T follicular helper cell (primary cell): ENCODE data around the gene SIX3.

ENCODE experiments used
- DNase-seq: peaks from one replicate; pipeline ENCODE4 v3.0.0-alpha.2; 2020; ENCODE audit warnings: low read depth
- total RNA-seq, 2 experiments: gene quantifications; one replicate each; lab custom pipeline; 2026; lab: John Stamatoyannopoulos, UW

Gene SIX3
- total RNA-seq = 0 reads per million in 2 experiments

DNA sequence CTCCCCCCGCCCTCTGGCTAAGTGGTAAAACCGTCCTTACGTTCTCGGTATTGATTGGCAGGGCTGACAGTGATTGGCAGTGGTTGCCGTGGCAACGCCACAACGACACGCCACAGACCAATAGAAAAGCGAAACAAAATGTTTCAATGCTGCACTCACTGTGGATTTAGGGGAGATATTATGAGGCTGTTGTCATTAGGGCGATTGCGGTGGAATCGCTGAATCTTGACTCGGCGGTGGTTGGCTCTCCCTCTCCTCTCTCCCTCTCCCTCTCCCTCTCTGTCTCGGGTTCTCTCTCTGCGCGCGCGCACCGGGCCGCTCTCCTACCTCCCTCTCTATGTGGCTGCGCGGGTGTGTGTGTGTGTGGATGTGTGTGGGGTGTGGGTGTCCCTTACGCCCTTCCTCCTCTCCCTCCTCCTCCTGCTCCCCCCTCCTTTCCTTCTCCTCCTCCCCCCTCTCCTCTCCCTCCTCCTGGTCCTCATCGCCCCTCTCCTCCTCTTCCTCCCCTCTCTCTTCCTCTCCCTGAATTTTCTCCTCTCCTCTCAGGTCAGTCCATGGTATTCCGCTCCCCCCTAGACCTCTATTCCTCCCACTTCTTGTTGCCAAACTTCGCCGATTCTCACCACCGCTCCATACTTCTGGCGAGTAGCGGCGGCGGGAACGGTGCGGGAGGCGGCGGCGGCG, at the start of gene SIX3:
Gene SIX3 (plus strand): TSS at position 152 of the 684 bp plus-strand sequence. CDS start 403 bp downstream, at position 555.
- peak; percentile 9 for DNase-seq

- DNase-seq = no peak
These were observed 47.4 kb upstream of the SIX3 start for GRCh38 chr2:44894058-44894457.

GRCh38 chr2:44895061-44895460, 46.4 kb upstream of the SIX3 start:
- DNase-seq = no peak

- no peak for DNase-seq
These were observed 44.1 kb upstream of the SIX3 start for GRCh38 chr2:44897406-44897805.

DNA sequence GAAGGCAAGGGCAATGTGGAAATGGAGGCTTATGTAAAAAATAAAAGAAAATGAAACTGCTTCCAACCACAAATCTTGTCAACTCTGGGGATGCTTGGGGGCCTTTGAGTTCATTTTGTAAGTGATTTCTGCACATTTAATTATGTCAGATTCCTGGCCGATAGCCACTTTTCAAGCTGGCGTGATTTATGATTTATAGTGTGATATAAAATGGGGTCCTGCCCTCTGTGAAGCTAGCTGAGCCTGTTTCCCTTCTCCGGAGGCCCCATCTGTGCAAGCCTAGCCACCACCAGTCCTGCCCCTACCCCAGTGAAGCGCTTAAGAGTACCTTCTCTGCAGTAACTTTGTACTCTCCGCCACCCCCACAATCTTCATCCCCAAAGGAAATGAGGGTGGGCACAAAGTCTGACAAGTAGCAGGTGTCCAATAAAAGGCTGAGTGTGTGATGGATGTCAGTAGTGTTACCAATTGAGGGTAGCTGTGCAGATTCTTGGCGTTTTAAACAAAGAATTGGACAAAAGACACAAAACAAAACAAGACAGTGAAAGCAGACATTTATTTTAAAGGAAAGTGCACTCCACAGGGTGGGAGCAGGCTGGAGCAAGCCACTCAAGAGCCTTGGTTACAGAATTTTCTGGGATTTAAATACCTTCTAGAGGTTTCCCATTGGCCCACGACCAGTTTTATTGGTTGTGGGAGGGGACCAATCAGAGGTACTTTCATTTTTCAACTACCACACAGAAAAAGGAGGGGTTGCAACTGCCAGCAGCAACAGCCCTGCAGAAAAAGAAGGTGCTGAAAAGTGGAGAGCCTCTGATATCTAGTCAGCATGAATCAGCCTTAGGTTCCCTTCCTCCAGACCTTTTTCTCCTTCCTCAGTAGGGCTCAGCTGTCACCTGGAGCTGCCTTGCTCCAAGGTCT, 39.0 kb upstream of the SIX3 start:
- no peak for DNase-seq

DNA sequence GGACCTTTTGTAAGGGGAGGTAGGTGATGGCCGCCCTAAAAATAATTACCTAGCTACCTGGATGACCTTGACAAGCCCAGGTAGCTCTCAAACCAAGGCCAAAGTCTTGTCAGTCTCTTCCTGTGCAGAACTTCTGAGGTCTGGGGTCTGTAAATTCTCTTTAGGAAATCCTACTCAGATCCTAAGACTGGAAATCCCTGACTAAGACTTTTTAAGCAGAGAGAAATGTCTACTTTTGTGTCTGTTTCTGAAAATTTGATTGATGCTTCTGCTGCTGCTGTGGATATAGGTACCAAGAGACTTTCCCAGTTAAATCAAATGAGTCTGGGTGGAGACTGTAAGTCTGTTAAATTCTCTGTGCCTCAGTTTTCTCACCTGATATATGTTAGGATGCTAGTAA, 36.9 kb upstream of the SIX3 start:
- DNase-seq = no peak

DNA sequence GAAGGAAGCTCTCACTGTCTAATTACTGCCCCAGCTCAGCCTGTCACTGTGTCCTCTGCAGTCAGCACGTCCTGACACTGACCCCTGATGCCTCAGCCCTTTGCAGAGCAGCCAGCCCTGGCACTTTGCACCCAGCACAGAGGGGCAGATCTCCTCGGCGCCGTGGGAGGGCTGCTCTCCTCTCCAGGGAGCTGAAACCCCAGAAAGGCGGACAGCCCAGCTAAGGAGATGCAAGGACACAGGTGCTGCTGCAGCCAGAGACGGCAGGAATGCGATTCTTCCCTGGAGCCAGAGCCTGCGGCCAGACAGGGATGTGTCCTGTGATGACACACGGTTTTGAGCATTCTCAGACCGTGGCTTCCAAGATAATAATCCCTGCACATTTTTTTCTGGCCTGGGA, 34.5 kb upstream of the SIX3 start:
- DNase-seq = no peak

GRCh38 chr2:44909831-44910230, 31.7 kb upstream of the SIX3 start:
- DNase-seq = no peak

DNA sequence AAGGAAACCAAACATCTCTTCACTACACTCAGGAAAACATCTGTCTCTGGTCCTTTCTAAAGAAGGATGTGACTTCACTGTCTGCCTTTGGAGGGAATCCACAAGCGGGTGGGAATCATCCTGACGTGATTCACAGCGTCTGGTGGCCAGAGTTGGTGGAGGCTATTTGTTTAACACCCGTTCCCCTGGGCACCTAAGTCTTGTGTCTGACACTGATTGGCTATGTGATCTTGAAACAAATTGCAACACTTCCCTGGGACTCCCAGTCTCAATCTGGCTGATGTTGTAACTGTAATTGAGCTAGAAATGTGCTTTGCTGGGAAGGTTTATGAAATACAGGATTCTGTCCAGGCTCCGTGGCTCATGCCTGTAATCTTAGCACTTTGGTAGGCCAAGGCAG, 28.8 kb upstream of the SIX3 start:
- DNase-seq = no peak

DNA sequence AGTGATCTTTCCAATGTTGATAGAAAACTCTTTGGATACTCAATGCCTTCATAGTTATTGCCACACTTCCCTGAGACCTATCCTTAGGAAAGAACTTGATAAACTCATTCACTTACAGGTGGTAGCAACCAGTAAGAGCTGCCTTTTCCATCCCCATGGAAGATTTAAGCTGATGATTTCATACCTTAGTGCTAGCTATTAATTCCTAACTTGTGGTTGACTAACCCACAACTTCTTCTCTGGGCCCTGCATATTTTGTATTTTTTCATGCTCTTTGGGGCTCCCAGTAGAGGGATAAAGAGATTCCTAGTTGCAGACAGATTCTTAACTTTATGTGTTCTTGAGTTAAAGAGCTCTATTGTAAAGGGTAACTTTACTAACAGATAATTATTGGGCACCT, 25.2 kb upstream of the SIX3 start:
- DNase-seq = no peak

DNA sequence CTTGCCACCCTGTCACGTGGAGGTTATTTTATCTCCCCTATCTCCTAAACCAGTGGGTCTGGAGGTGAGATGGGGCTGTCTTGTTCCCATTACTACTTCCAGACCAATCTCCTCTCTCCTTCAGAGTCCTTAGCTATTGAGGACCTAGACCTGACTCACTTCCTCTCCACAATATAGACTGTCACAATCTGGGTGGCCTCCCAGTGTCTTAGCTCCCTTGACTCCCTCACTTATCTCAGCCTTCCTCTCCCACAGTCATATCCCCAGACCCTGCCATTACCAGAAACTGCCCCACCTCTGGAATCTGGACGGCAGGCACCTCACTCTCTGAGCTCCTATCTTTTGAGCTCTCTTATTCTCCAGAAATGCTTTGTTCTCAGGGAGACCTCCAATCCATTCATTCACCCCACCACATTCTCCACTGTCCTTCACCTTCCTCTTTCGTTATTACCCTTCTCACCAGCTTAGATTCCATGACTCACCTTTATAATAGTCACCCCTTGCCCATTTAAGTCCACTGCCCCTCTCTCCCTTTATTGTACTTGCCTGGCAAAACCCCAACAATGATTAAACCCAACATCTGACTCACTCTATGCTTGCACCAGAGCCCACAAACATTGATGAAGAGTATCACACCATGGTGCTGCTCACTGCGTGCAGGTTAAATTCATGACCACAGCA, 23.3 kb upstream of the SIX3 start:
- no peak for DNase-seq

DNA sequence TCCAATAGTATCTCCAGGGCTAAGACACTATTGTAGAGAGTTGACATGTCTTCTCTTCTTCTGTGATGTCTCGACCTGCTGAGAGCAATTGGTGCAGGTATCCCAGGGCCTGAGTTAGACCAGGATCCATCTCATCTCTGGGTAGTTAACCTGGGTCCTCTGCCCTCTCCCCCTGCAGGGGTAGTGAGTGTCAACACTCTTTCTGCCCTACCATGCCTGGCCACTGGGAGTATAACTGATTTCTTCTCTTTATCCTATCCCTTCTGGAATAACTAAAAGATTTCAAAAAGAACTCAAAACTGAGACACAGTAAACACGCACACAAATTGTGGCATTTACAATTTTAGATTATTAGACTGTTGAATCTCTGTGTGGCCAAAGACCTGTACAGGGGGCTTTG, 20.8 kb upstream of the SIX3 start:
- no peak for DNase-seq

GRCh38 chr2:44922776-44923175, 18.7 kb upstream of the SIX3 start:
- no peak for DNase-seq

- no peak for DNase-seq
These were observed 15.9 kb upstream of the SIX3 start for GRCh38 chr2:44925561-44926136.

- no peak for DNase-seq
These were observed 14.5 kb upstream of the SIX3 start for GRCh38 chr2:44926957-44927356.

DNA sequence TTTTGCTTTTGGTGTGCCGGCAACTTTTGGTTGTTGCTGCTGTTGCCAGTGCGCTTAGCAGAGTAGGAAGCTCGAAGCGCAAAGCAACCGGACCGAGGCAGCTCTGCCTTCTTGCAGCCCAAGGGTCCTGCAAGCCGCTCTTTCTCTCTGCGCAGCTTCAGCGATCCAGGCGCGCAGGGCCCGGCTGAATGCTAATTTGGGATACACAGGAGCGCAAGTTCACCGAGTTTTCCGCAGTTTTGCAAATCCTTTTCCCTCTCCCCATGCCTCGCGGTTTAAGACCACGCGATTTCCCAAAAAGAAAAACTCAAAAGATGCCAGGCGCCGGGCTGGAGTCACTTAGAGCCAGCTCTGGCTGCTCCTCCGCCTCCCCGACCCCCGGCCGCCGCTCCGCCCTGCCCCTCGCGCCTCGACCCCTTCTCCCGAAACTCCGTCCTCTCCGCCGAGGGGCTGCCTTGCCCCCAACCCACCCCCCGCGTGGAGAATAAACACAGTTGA, 13.5 kb upstream of the SIX3 start:
- no peak for DNase-seq

DNA sequence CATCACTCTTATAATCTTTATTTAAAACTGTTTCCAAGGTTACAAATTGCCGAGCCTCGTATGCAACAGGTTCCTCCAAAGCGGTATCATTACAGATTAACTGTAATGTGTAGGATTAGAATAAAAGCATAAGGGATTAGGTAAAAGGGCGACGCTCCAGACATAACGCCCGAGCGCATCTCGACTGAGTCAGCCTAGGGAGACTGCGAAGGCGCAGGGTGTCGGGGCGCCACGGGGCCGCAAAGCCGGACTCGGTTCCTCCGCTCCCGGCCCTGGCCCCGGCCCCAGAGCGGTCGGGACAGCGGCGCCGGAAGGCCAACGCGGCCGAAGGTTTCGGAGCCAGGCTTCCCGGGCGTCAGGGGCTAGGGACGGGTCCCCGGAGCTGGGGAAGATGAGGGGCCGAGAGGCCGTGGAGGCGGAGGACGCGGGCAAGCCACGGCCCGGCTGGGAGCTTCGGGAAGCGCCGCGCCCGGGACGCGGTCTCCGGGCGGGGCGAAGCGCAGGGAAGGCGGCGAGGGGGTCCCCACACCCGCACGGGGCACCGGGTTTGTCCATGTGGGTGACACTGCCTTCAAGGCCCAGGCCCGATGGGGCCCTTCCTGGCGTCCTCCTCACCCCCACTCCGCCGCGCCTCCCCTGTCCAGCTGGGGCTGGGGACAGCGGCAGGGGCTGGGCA, 12.9 kb upstream of the SIX3 start:
- DNase-seq = no peak

DNA sequence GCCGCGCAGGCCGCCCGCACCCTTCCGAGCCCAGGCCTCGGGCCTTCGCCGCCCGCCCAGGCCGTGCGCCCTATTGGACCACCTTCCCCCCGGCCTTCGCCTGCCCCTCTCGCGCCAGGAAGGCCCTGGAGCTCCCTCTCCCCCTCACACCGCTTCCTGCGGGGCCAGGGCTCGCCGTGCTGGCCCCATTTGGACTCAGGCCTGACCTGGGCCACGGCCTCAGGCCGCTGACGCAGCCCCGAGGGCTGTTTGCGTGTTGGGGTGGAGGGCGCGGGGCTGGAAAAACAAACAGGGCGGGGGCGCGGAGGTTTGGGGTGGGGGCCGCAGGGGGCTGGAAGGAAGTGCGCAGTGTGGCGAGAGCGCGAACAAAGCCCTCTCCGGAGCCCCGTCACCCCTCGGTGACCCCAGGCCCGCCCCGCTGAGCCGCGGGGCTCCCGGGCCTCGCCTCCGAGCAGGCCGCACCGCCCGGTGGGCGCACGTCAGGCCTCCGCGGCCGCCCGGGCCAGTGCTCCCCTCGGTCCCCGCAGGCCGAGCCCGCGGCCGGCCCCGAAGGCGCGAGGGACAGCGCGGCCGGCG, 12.3 kb upstream of the SIX3 start:
- no peak for DNase-seq

GRCh38 chr2:44929735-44930273, 11.7 kb upstream of the SIX3 start:
- DNase-seq = no peak

DNA sequence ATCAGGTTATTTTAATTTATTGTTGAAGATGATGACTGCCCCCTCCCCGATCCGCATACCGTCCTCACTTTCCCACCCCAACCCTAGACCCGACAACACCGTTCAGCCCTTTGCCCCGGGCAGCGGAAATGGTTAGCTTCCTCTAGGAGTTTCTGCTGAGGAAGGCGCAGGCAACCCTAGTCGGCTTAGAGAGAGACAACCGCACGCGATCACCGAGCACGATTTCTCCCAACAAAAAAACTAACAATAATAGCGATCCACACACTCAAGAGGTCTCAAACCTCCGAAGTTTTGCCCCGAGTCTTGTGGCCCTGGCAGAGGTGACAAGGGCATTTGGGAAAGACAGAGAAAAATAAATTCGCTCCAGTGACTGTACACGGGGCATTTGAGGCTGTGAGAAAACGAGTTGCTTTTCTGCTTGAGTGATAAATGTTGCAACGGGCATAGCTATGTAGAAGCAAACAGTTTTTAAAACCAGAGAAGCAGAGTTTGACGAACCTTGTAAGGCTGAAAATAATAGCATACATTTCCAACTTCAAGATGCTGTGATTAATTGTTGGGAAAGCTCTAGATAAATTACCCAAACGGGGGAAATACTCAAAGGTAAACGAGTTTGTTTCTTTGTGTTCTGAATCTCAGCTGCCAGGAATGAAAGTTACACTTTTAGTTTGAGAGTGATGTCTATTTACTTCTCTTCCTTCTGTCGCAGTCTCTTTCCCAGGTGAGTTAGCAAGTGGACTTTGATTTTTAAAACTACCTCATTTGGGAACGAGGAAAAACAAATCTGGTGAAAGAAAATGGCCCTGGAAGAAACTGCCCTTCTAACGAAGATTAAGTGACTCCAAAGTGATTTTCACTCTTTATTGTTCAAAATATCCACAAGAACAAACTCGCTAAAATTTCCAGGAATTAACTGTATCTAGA, 11.0 kb upstream of the SIX3 start:
- DNase-seq = no peak
